Neuron (in vitro differentiated cells): Measurements from ENCODE around the gene DAPK1.

Experiments
- H2AFZ ChIP-seq: one replicate; pipeline ENCODE4 v1.6.1; 2013; ENCODE audit warnings: low read depth, mild to moderate bottlenecking, inconsistent platforms, low read length, moderate library complexity
- H3K27me3 ChIP-seq: one replicate; pipeline ENCODE4 v1.6.1; 2013; ENCODE audit warnings: low read length; ENCODE audit not compliant: insufficient read depth
- H3K36me3 ChIP-seq: one replicate; pipeline ENCODE4 v1.6.1; 2013; ENCODE audit warnings: low read length; ENCODE audit not compliant: insufficient read depth
- H3K4me1 ChIP-seq: one replicate; pipeline ENCODE4 v1.6.1; 2013; ENCODE audit warnings: low read length; ENCODE audit not compliant: insufficient read depth
- H3K4me3 ChIP-seq: 2 replicates; pipeline ENCODE4 v1.5.1; 2013; ENCODE audit warnings: mild to moderate bottlenecking, low read length, moderate library complexity
- H3K9me3 ChIP-seq: one replicate; pipeline ENCODE4 v1.6.1; 2013; ENCODE audit warnings: low read length

DAPK1 gene

DNA sequence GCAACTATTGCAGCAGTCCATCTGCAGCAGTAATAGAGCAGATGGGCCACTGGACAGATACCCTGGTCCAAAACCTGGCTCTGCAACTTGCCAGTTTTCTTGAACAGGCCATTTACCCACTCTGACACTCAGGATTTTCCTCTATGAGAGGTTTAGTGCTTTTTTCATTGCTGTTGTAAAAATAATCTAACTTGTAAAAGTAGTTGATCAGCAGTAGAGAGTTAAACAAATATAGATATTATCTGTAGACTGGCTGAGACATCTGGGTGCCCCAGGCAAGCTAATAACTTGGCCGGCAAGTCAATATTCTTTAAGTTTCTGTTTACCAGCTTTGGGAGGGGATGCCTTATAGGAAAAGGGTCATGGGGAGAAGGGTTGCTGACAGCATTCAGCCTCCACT is 4.1 kb downstream of the DAPK1 start:
- Histone ChIP-seq H3K4me3 (no peak overlapping the region), H3K27me3 (no peaks in the 10 kb centered on the region), H3K36me3 (peaks cover 29% of the 10 kb centered on the region), H3K9me3 (peaks cover 6% of the 10 kb centered on the region), H2AFZ (no peak overlapping the region), H3K4me1 (peaks cover 15% of the 10 kb centered on the region)

DNA sequence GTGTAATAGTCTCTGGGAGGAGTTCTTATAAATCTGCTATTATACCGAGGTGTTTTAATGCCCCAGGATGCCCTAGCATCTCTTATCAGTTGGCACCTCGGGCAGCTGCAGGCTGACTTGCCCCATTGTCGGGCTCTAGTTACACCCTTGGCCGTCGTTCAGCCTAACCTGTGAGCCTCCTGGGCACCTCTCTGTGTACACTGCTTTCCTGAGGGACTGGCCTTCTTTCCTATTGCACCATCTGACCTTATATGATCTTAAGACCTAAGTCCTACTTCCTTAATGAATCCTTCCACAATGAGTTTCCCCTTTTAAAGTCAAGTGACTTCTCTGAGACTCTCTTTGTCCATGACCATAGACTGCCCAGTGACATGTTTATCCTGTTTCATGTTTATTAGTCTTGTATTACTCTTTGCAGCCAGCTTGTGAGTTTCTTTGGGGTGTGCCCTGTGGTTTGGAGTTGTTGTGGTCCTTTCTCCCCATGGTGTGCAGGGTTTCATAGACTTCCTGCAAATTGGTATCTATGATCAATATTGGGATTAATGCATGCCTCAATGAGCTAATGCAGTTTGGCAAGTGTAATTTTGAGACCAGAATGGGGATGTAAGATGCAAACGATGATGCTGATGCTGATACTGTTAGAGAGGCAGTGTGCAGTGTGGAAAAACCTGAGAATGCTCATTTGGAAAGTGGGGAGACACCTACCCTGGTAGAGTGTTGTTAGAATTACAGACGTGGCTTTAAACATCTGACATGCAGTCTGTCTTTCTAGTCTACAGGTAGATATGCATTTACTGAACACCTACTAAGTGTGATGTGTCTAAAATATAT is 4.9 kb downstream of the DAPK1 start:
- no peaks in the 10 kb centered on the region for H3K27me3 ChIP-seq
- H3K36me3 ChIP-seq, result peaks cover 29% of the 10 kb centered on the region
- H2AFZ ChIP-seq, result no peak overlapping the region
- peaks cover 15% of the 10 kb centered on the region for H3K4me1 ChIP-seq
- H3K9me3 ChIP-seq, result peaks cover 6% of the 10 kb centered on the region
- no peak overlapping the region for H3K4me3 ChIP-seq

DNA sequence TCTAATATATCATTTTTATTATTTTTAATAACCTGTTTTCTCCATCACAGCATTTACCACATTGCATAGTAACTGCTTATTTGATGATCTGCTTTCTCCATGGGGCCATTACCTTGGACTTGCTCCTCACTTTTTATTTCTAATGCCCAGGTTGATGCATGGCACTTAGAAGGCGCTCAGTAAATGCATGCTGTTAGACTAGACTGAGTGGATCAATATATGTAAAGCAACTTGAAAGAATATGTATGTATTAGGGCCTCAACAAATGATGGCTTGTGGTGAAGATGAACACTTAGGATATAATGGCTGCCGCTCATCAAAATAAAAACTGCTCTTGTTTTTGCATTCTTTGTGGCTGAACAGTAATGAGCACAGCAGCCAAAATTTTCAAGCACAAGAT is 5.8 kb downstream of the DAPK1 start:
- Histone ChIP-seq H3K4me3 (no peak overlapping the region), H3K9me3 (peaks cover 6% of the 10 kb centered on the region), H3K27me3 (no peaks in the 10 kb centered on the region), H3K36me3 (peaks cover 29% of the 10 kb centered on the region), H3K4me1 (peaks cover 15% of the 10 kb centered on the region), H2AFZ (no peak overlapping the region)

DNA sequence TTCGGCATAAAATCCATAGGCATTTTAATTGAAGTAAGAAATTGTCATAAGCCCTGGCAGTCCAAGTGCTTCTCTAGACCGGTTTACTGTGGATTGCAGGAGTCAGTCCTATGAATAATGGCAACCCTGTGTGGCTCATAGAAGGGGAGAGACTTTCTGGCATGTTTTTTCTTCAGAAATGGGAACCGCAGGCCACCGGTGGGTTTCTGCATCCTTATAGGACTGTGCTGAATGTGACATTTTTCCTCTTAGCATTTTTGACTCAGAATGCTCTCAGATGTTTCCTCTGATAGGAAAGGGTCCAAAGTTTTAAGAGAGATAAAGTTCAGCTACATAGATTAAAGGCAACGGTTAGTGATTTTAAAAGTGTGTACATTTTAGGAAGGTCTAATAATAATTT is 6.3 kb downstream of the DAPK1 start:
- Histone ChIP-seq H3K4me3 (no peak overlapping the region), H3K27me3 (no peaks in the 10 kb centered on the region), H3K4me1 (peaks cover 13% of the 10 kb centered on the region), H3K9me3 (peaks cover 6% of the 10 kb centered on the region), H3K36me3 (peaks cover 33% of the 10 kb centered on the region), H2AFZ (no peak overlapping the region)

DNA sequence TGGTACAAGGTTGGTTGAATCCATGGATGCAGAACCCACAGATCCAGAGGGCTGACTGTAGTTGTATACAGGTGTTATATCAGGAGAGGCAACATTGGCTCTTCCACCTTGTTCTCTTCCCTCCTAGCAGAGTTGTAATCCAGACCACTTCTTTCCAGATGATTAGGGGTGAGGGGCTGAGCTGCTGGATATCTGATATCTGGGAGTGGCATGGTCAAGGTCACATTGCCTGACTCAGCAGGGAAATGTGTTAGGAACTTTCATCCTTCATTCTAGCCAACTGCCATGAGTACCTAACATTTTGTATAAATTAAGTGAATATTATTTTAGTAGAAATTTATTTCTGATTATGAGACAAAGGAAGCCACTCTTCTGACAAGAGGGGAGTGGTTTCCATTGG is 7.3 kb downstream of the DAPK1 start:
- Histone ChIP-seq H3K9me3 (peaks cover 7% of the 10 kb centered on the region), H3K36me3 (peaks cover 34% of the 10 kb centered on the region), H3K27me3 (no peaks in the 10 kb centered on the region), H3K4me1 (peaks cover 3% of the 10 kb centered on the region), H2AFZ (no peak overlapping the region), H3K4me3 (no peak overlapping the region)

DNA sequence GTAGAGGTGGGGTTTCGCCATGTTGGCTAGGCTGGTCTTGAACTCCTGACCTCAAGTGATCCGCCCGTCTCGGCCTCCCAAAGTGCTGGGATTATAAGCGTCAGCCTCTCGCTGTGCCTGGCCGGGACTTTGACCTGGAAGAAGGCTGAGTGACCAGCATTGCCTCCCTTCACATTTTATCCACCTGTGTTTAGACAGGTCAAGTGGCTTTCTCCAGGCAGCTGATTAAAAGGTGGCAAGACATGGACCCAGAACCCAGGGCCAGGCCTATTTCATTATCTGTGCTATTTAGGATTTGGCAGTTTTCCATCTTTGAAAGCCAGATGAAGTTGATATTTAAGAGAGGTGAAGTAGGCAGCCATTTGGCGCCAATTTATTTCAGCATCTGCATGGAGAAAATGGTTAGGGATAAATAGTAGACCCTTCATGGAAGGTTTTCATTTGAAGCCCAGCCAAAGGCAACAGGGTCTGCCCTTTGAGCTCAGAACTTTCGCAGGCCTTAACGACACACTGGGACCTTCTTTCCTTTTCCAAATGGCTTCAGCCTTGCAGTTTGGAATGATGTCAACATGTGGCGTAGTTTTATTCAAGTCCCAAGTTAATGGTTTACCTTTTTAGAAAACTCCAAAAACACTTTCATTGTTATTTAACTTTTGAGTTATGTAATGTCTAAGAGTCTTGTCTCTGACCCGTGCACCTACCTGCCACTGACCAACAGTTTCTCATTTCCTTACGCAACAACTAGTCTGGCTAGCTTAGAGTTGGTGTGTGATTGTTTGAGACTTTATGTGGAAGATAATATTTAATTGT is 8.4 kb downstream of the DAPK1 start:
- Histone ChIP-seq H3K9me3 (peaks cover 7% of the 10 kb centered on the region), H3K4me1 (no peaks in the 10 kb centered on the region), H3K27me3 (no peaks in the 10 kb centered on the region), H2AFZ (no peak overlapping the region), H3K36me3 (peaks cover 37% of the 10 kb centered on the region), H3K4me3 (no peak overlapping the region)

DNA sequence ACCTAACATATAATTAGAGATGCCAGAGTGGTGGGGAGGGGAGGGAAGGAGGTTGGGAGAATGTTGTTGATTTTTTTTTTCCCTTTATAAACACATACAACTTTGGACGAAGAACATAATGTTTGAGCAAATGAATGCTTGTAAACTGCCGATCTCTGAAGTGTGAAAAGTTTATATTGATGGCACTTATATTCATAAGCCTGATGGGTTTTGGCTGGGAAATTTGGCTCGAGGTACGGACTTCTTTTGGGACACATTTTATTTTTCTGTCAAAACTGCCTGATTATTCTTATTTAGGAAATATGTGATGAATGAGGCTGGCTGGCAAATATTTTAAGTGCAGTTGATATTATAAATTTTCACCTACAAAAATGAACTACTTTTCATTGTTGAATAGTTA is 9.9 kb downstream of the DAPK1 start:
- Histone ChIP-seq H3K4me1 (no peaks in the 10 kb centered on the region), H3K4me3 (no peak overlapping the region), H3K9me3 (peaks cover 7% of the 10 kb centered on the region), H3K27me3 (no peaks in the 10 kb centered on the region), H3K36me3 (peaks cover 33% of the 10 kb centered on the region), H2AFZ (no peak overlapping the region)

DNA sequence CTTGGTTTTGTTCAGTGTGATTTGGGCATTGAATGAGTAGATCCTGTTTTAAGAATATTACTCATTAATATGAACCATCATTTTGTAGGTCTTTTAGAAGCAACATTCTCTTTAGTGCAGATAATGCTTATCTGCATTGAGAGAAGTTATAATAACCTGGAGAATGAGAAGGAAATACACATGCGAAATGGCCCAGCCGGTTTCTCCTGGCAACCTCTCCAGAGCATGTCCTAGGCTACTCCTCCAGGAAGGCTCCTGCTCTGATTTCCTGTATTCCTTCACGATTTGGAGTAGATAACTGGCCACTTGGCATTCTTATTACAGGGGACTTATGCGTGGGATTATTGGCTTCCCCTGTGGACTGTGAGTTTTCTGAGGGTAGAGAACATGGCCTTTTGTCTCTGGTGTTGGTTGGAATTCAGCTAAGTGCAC is 12.6 kb downstream of the DAPK1 start:
- Histone ChIP-seq H3K4me3 (no peak overlapping the region), H3K27me3 (no peaks in the 10 kb centered on the region), H3K9me3 (peaks cover 7% of the 10 kb centered on the region), H3K36me3 (peaks cover 22% of the 10 kb centered on the region), H2AFZ (no peak overlapping the region), H3K4me1 (no peaks in the 10 kb centered on the region)

DNA sequence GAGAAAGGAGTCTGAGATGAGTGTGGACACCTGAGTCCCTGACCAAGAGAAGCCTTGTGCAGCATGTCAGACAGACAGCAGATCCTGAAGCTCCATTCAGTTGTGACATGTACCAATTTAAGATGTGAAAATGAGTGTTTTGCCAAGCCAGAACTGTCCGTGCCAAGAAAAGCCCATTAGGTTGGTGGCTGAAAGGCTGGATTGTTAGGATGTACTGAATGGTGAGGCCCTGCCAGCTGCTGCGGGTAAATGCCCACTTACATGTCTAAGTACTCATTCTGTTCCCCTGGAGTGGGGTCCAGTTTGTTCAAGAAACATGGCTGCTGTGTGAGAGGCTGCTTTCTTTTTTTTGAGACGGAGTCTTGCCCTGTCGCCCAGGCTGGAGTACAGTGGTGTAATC is 14.6 kb downstream of the DAPK1 start:
- no peaks in the 10 kb centered on the region for H3K27me3 ChIP-seq
- no peak overlapping the region for H2AFZ ChIP-seq
- H3K9me3 ChIP-seq, result peaks cover 9% of the 10 kb centered on the region
- no peak overlapping the region for H3K4me3 ChIP-seq
- H3K4me1 ChIP-seq, result no peaks in the 10 kb centered on the region
- H3K36me3 ChIP-seq, result peaks cover 13% of the 10 kb centered on the region

DNA sequence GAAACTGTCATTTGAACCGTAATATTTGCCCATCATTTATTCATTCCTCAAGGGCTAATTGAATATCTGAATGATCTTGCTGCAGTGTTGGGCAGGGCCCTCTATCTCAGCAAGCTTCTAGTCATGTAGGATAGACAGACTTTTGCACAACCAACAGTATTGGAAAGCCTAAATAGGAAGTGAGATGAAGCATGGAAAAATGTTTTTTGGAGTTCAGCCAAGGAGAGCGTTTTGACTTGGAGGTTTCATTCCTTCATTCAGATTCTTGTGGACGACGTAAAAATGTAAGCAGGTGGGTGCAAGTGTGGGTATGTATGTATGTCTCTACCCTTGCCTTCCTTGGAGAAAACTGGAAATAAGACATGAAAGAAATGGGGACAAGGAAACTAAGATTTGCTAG is 15.5 kb downstream of the DAPK1 start:
- Histone ChIP-seq H3K4me3 (no peak overlapping the region), H3K9me3 (peaks cover 9% of the 10 kb centered on the region), H2AFZ (no peak overlapping the region), H3K36me3 (peaks cover 13% of the 10 kb centered on the region), H3K27me3 (no peaks in the 10 kb centered on the region), H3K4me1 (no peaks in the 10 kb centered on the region)

DNA sequence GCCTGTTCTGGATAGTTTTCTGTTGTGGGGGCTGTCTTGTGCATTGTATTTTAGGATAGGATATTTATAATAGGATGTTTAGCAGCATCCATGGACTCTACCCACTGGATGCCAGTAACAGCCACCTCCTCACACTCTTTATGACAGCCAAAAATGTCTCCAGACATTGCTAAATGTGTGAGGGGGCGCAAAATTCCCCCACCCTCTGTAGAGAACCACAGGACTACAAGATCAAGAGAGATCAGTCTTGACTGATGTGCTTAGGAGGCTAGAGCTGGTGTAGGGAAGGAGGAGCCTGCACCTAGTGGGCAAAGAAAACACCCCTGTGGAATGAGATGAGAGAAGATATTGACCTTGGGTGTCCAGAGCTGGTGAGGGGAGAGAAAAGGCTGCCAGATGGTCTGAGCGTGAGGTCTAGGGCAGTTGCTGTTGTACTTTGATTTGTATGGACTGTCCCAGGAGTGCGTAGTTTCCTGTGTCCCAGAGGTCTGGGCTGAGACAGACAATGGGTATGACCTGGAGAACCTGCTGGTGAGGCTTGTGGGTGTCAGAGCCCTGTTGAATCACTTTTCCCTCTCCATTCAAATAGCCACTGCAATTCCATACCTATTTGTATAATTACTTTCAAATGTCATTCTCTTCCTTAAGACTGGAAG is 16.3 kb downstream of the DAPK1 start:
- no peak overlapping the region for H3K4me3 ChIP-seq
- no peak overlapping the region for H2AFZ ChIP-seq
- H3K9me3 ChIP-seq, result peaks cover 9% of the 10 kb centered on the region
- peaks cover 8% of the 10 kb centered on the region for H3K36me3 ChIP-seq
- H3K4me1 ChIP-seq, result no peaks in the 10 kb centered on the region
- no peaks in the 10 kb centered on the region for H3K27me3 ChIP-seq

DNA sequence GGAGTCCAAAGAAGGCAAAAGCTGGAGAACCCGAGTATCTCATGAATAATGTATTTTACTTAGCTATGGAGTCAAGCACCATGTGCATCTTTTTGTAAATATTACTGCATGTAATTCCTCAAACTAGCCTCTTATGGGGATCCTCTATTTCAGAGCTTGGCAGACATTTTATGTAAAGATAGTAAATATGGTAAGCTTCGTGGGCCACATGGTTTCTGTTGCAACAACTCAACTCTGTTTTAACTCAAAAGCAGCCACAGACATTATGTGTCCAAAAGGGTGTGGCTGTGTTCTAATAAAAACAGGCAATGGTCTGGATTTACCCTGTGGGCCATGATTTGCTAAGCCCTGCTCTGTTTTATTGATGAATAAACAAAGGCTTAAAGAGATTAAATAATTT is 17.3 kb downstream of the DAPK1 start:
- no peaks in the 10 kb centered on the region for H3K4me1 ChIP-seq
- peaks cover 8% of the 10 kb centered on the region for H3K36me3 ChIP-seq
- no peak overlapping the region for H2AFZ ChIP-seq
- no peak overlapping the region for H3K4me3 ChIP-seq
- H3K9me3 ChIP-seq, result peaks cover 8% of the 10 kb centered on the region
- no peaks in the 10 kb centered on the region for H3K27me3 ChIP-seq

DNA sequence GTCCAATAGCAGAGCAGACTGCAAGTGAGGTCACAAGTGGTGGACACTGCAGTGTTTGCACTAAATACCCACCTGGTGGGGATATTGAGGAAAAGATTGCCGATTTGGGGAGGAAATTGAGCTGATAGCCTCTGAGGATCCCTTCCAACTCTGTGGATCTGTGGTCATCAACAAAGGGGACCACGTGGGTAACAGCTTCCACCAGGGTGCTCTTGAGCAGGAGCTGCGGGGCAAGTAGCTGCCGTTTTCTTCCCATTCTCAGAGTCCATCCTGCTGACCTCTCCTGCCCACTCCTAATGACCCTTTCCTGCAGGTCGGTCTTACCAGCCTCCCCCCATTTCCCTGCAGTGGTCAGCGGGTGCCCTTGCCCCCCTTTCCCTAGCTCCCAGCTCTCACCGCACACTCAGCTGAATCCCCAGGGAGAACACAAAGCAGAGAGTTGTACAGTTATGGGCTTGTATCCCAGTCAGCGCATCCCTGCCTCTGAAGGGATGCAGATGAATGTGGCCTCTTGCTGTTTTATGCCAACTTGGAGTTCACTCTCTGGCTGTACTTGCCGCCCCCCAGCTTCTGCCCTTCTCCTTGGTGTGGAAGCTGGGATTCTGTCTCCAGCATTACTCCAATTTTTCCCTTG is 18.0 kb downstream of the DAPK1 start:
- H3K9me3 ChIP-seq, result peaks cover 8% of the 10 kb centered on the region
- peaks cover 4% of the 10 kb centered on the region for H3K36me3 ChIP-seq
- H2AFZ ChIP-seq, result no peak overlapping the region
- H3K4me3 ChIP-seq, result no peak overlapping the region
- no peaks in the 10 kb centered on the region for H3K27me3 ChIP-seq
- H3K4me1 ChIP-seq, result no peaks in the 10 kb centered on the region
